ENCODE data around the gene SPRED2.

DNA sequence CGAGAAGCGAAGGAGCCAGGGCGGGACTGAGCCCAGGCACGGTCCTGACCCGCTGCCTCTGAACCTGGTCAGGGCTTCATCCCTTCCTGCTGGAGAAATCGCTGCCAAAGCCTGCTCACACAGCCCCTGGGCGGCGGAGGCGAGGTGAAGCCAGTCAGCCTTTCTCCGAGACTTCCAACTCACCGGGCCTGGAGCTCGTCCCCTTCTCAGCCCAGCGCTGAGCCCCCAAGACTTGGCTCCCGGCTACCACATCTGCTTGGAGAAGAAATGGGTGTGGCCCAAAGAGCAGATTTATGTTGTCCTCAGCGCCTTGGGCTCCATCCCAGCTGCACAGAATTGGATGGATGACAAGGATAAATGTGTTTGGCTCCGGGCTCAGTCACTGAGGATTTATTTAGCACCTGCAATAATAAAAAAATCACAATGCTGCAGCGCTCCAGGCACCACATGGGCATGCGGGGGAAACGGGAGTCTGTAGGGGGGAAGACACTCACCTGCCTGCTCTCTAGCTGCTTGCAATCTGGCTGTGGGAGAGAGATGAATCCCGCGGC lies 139.9 kb downstream of the SPRED2 start:
- no peak for TF ChIP-seq POLR2A (IDR thresholded peaks at IDR 0.05)
- TF ChIP-seq, protein P1, sequence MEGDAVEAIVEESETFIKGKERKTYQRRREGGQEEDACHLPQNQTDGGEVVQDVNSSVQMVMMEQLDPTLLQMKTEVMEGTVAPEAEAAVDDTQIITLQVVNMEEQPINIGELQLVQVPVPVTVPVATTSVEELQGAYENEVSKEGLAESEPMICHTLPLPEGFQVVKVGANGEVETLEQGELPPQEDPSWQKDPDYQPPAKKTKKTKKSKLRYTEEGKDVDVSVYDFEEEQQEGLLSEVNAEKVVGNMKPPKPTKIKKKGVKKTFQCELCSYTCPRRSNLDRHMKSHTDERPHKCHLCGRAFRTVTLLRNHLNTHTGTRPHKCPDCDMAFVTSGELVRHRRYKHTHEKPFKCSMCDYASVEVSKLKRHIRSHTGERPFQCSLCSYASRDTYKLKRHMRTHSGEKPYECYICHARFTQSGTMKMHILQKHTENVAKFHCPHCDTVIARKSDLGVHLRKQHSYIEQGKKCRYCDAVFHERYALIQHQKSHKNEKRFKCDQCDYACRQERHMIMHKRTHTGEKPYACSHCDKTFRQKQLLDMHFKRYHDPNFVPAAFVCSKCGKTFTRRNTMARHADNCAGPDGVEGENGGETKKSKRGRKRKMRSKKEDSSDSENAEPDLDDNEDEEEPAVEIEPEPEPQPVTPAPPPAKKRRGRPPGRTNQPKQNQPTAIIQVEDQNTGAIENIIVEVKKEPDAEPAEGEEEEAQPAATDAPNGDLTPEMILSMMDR (IDR thresholded peaks at IDR 0.05), result no peak

Data from uterus (tissue), 2 donors.